Smooth muscle cell (in vitro differentiated cells): ENCODE results near the gene PDGFD. TPM values are rescaled to one million over a fixed set of nuclear protein-coding genes. Genes with fewer than 3 reads are reported as not detected.

Experiments used
- DNase-seq: peaks from one replicate; lab custom pipeline; 2025; ENCODE audit not compliant: unreplicated experiment; lab: John Stamatoyannopoulos, UW
- H2AFZ ChIP-seq: fragments of 200-600 bp; sonication (generic); 2 replicates; pipeline ENCODE4 v1.6.0; 2016; ENCODE audit warnings: antibody characterized with exemption, low read depth, mild to moderate bottlenecking
- H3F3A ChIP-seq: fragments of 200-600 bp; sonication (generic); 2 replicates; pipeline ENCODE4 v1.6.0; 2017; ENCODE audit warnings: antibody characterized with exemption, low read depth
- H3K27ac ChIP-seq: fragments of 200-600 bp; sonication (generic); 2 replicates; pipeline ENCODE4 v1.5.1; 2016; ENCODE audit warnings: low read depth, mild to moderate bottlenecking
- H3K27me3 ChIP-seq: fragments of 200-600 bp; sonication (generic); 2 replicates; pipeline ENCODE4 v1.6.1; 2016; ENCODE audit warnings: low read depth, mild to moderate bottlenecking
- H3K36me3 ChIP-seq: fragments of 200-600 bp; sonication (generic); 2 replicates; pipeline ENCODE4 v1.5.1; 2016; ENCODE audit warnings: low read depth
- H3K4me1 ChIP-seq: fragments of 200-600 bp; sonication (generic); 2 replicates; pipeline ENCODE4 v1.5.1; 2016; ENCODE audit warnings: low read depth
- H3K4me2 ChIP-seq: fragments of 200-600 bp; sonication (generic); 2 replicates; pipeline ENCODE4 v1.6.0; 2016; ENCODE audit warnings: mild to moderate bottlenecking
- H3K4me3 ChIP-seq: fragments of 200-600 bp; sonication (generic); 2 replicates; pipeline ENCODE4 v1.5.1; 2016; ENCODE audit warnings: mild to moderate bottlenecking
- H3K79me2 ChIP-seq: fragments of 200-600 bp; sonication (generic); 2 replicates; pipeline ENCODE4 v1.6.0; 2016; ENCODE audit warnings: low read depth, mild to moderate bottlenecking
- H3K9ac ChIP-seq: fragments of 200-600 bp; sonication (generic); 2 replicates; pipeline ENCODE4 v1.6.0; 2016; ENCODE audit warnings: low read depth
- H3K9me3 ChIP-seq: fragments of 200-600 bp; sonication (generic); replicated peaks from 2 replicates; pipeline ENCODE4 v1.5.1; 2016; ENCODE audit warnings: low read depth
- H4K20me1 ChIP-seq: fragments of 200-600 bp; sonication (generic); 2 replicates; pipeline ENCODE4 v1.6.0; 2016; ENCODE audit warnings: low read depth
- WGBS: methylation state at CpG from one replicate; pipeline ENCODE4 v1.1.7; 2016; ENCODE audit warnings: low lambda C conversion rate; 5-methylcytosine and 5-hydroxymethylcytosine counted together
- polyA plus RNA-seq: library from polyadenylated mRNA; unstranded; fragments of >200 nt; fragmentation: Nextera tagmentation; extraction: Ambion mirVana; gene quantifications from 2 replicates; pipeline ENCODE4 v1.2.1, GENCODE V29; 2016
- total RNA-seq: library from RNA; depleted of rRNA; stranded (reverse); fragments of >200 nt; gene quantifications from 2 replicates; pipeline ENCODE4 v1.2.3, GENCODE V29; 2014
- TF ChIP-seq, protein P1 (sequence below): fragments of 200-600 bp; sonication (generic); IDR thresholded peaks from 2 replicates; pipeline ENCODE4 v1.5.1; 2017; ENCODE audit warnings: borderline replicate concordance, mild to moderate bottlenecking, antibody characterized with exemption; ENCODE audit not compliant: insufficient read depth, poor library complexity, severe bottlenecking

Gene PDGFD
- total and polyA plus RNA-seq, 2 experiments from 2014 or later, result 1.5 to 10.0 TPM

GRCh38 chr11:103958475-103959215 is 205.3 kb downstream of the PDGFD start:
- Histone ChIP-seq H3K79me2 (no peaks in the 10 kb centered on the region), H3K9me3 (no peaks in the 10 kb centered on the region), H4K20me1 (no peaks in the 10 kb centered on the region), H3K27ac (no peak overlapping the region), H3K36me3 (no peaks in the 10 kb centered on the region), H3K4me2 (no peak overlapping the region), H3K27me3 (no peaks in the 10 kb centered on the region), H2AFZ (no peak overlapping the region), H3K4me1 (no peaks in the 10 kb centered on the region), H3K9ac (no peak overlapping the region), H3F3A (no peaks in the 10 kb centered on the region), H3K4me3 (no peak overlapping the region)
- DNase-seq, result no peak
- WGBS, result 77% methylated on average over 5 of the region's 5 CpGs
- TF ChIP-seq, protein P1, sequence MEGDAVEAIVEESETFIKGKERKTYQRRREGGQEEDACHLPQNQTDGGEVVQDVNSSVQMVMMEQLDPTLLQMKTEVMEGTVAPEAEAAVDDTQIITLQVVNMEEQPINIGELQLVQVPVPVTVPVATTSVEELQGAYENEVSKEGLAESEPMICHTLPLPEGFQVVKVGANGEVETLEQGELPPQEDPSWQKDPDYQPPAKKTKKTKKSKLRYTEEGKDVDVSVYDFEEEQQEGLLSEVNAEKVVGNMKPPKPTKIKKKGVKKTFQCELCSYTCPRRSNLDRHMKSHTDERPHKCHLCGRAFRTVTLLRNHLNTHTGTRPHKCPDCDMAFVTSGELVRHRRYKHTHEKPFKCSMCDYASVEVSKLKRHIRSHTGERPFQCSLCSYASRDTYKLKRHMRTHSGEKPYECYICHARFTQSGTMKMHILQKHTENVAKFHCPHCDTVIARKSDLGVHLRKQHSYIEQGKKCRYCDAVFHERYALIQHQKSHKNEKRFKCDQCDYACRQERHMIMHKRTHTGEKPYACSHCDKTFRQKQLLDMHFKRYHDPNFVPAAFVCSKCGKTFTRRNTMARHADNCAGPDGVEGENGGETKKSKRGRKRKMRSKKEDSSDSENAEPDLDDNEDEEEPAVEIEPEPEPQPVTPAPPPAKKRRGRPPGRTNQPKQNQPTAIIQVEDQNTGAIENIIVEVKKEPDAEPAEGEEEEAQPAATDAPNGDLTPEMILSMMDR, result no peak

- Histone ChIP-seq H3K79me2 (no peaks in the 10 kb centered on the region), H3K36me3 (no peaks in the 10 kb centered on the region), H4K20me1 (no peaks in the 10 kb centered on the region), H3K27me3 (no peaks in the 10 kb centered on the region), H3K4me3 (no peak overlapping the region), H2AFZ (no peak overlapping the region), H3K9ac (no peak overlapping the region), H3K9me3 (no peaks in the 10 kb centered on the region), H3F3A (no peaks in the 10 kb centered on the region), H3K4me2 (no peak overlapping the region), H3K27ac (no peak overlapping the region), H3K4me1 (no peaks in the 10 kb centered on the region)
- DNase-seq, result no peak
- WGBS, result 84% methylated on average over 5 of the region's 5 CpGs
- TF ChIP-seq, protein P1, result no peak
Observed at GRCh38 chr11:103953797-103954486, 210.0 kb downstream of the PDGFD start.

GRCh38 chr11:103949781-103950180 is 214.2 kb downstream of the PDGFD start:
- Histone ChIP-seq H3K4me3 (no peak overlapping the region), H3K79me2 (no peaks in the 10 kb centered on the region), H3K4me2 (no peak overlapping the region), H3K36me3 (no peaks in the 10 kb centered on the region), H3K27me3 (no peaks in the 10 kb centered on the region), H3K9ac (no peak overlapping the region), H3F3A (no peaks in the 10 kb centered on the region), H3K4me1 (no peaks in the 10 kb centered on the region), H2AFZ (no peak overlapping the region), H3K9me3 (no peaks in the 10 kb centered on the region), H4K20me1 (no peaks in the 10 kb centered on the region), H3K27ac (no peak overlapping the region)
- DNase-seq, result no peak
- TF ChIP-seq, protein P1, result no peak
- WGBS, result 80% methylated on average over 5 of the region's 5 CpGs
